NOMO-1 treated with DMSO at 0.1 percent for 48 hours (cell line): ENCODE measurements around the gene SGO2.

ENCODE experiments used
- DNase-seq: peaks from one replicate; lab custom pipeline; 2025; ENCODE audit not compliant: unreplicated experiment; lab: John Stamatoyannopoulos, UW

Gene SGO2, protein sequence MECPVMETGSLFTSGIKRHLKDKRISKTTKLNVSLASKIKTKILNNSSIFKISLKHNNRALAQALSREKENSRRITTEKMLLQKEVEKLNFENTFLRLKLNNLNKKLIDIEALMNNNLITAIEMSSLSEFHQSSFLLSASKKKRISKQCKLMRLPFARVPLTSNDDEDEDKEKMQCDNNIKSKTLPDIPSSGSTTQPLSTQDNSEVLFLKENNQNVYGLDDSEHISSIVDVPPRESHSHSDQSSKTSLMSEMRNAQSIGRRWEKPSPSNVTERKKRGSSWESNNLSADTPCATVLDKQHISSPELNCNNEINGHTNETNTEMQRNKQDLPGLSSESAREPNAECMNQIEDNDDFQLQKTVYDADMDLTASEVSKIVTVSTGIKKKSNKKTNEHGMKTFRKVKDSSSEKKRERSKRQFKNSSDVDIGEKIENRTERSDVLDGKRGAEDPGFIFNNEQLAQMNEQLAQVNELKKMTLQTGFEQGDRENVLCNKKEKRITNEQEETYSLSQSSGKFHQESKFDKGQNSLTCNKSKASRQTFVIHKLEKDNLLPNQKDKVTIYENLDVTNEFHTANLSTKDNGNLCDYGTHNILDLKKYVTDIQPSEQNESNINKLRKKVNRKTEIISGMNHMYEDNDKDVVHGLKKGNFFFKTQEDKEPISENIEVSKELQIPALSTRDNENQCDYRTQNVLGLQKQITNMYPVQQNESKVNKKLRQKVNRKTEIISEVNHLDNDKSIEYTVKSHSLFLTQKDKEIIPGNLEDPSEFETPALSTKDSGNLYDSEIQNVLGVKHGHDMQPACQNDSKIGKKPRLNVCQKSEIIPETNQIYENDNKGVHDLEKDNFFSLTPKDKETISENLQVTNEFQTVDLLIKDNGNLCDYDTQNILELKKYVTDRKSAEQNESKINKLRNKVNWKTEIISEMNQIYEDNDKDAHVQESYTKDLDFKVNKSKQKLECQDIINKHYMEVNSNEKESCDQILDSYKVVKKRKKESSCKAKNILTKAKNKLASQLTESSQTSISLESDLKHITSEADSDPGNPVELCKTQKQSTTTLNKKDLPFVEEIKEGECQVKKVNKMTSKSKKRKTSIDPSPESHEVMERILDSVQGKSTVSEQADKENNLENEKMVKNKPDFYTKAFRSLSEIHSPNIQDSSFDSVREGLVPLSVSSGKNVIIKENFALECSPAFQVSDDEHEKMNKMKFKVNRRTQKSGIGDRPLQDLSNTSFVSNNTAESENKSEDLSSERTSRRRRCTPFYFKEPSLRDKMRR

GRCh38 chr2:200525882-200526651, at the start of gene SGO2:
SGO2 (plus strand) TSS chr2:200526207; CDS start chr2:200532976, 6,769 bp downstream.
- DNase-seq, result peak; percentile 98

DNA sequence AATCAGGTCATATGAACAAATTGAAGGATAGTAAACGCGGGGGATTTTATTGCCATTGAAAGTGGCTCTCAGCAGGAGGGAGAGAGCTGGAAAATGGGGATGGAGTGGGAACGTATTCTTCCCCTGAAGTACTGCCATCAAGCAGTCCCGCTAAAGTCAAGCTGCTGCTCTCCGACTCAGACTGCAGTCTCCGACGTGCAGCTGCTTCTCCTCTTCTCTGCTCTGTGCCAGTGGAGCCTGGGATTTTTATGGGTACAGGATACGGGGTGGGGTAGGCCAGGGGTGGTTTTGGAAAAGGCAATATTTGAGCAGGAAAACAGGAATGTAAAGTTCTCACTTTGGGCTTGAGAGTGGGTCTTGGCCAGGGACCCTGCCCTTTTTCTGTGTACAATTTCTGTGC, 49.2 kb upstream of the SGO2 start:
- DNase-seq, result no peak

- no peak for DNase-seq
Measured at GRCh38 chr2:200477667-200478131, 48.3 kb upstream of the SGO2 start.

- no peak for DNase-seq
Measured at GRCh38 chr2:200479692-200480265, 46.2 kb upstream of the SGO2 start.

- no peak for DNase-seq
Measured at GRCh38 chr2:200482194-200482593, 43.8 kb upstream of the SGO2 start.

DNA sequence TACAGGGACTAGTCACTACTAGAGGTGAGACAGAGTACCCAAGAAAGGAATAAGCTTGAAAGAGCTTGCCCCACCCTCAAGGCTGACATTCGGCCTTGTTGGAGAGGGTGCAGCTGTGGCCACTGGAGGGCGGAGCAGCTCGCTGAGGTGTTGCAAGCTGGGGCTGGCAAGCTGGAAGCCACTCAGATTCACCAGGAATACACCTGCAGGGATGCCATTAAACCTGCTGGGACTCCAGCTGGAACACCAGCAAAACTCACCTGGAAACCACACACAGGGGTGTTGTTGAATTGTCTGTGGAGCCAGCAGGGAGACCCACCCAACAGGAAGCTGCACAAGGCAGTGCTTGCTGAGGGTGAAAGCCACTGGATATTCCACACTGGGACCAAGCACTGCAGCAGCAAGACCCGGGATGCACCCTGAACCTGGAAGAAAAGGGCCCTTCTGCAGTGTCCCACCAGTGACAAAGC, 42.2 kb upstream of the SGO2 start:
- no peak for DNase-seq

DNA sequence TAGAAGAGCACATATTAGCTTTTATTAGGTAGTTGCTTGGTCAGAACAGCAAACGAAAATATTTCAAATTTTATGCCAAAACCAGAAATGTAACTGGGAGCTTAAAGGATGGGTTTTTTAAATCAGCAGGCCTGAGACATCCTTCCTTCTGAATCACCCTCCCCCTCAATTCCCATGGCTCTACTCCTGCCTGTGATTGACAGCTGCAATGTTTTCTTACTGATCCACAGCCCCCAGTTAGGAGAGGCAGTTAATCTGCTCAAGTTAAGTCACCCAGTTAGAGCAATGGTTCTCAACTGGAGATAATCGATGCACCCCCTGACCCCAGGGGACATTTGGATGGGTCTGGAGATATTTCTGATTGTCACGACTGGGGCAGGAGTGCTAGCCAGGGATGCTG, 41.1 kb upstream of the SGO2 start:
- no peak for DNase-seq

GRCh38 chr2:200486529-200486928, 39.5 kb upstream of the SGO2 start:
- no peak for DNase-seq

GRCh38 chr2:200488169-200488568, 37.8 kb upstream of the SGO2 start:
- no peak for DNase-seq

- DNase-seq, result no peak
Measured at GRCh38 chr2:200490001-200490400, 36.0 kb upstream of the SGO2 start.

- no peak for DNase-seq
Measured at GRCh38 chr2:200492656-200493055, 33.4 kb upstream of the SGO2 start.

DNA sequence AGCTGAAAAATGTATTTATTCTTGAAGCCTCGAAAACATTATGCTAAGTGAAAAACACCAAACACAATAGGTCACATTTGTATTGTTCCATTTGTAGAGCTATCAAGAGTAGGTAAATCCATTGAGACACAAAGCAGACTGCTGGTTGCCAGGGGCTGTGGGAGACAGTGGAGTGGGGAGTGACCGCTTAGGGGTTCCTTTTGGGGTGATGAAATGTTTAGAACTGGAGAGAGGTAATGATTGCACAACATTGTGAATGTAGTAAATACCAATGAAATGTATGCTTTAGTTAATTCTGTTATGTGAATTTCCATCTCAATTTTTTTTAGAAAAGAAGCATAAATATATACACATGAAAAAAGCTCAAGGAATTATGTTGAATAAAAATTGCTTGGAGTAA, 32.0 kb upstream of the SGO2 start:
- DNase-seq, result no peak

DNA sequence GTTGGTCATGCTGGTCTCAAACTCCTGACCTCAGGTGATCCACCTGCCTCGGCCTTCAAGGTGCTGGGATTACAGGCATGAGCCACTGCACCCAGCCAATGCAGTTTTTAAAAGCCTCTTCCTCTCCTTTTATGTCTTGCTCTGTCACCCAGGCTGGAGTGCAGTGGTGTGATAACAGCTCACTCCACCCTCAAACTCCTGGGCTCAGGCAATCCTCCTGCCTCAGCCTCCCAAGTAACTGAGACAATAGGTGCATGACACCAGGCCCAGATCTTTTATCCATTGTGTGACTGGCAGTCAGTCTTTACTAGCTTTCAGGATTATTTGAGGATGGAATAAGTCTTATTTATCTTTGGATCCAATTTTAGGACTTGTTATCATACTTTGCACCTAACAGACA, 29.3 kb upstream of the SGO2 start:
- no peak for DNase-seq

GRCh38 chr2:200498402-200499162, 27.4 kb upstream of the SGO2 start:
- DNase-seq, result no peak

- no peak for DNase-seq
Measured at GRCh38 chr2:200502196-200502595, 23.8 kb upstream of the SGO2 start.

- no peak for DNase-seq
Measured at GRCh38 chr2:200506679-200507078, 19.3 kb upstream of the SGO2 start.

GRCh38 chr2:200507179-200507578, 18.8 kb upstream of the SGO2 start:
- no peak for DNase-seq

DNA sequence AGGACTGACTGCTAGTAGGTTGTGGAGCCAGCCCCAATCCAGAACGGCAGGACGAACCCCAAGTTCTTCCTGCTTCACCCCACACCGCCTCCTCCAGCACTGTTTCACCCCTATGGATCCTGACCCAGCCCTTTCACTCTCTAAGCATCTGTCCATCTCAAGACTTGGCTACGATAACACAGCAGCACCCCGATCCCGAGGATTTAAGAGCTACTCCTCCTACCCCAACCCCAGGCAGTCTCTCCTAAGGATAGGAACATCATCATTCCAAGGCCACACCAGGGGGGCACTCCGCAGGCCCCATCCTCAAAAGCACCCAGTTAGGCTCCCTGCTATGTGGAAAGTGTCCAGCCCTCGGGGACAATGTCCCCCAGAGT, 16.8 kb upstream of the SGO2 start:
- no peak for DNase-seq
